NK-92 treated with Interleukin-12 subunit alpha and Interleukin-12 subunit beta, amount 100 ng/mL, for 24 hours (cell line): ENCODE results near the gene JCHAIN.
"Not testable (repeated sequence)": the region's sequence is repeated elsewhere in the genome, so short reads cannot be mapped to it uniquely, and the experiment has no call there.

Experiments used
- DNase-seq: peaks from one replicate; lab custom pipeline; 2025; lab: John Stamatoyannopoulos, UW

JCHAIN gene

DNA sequence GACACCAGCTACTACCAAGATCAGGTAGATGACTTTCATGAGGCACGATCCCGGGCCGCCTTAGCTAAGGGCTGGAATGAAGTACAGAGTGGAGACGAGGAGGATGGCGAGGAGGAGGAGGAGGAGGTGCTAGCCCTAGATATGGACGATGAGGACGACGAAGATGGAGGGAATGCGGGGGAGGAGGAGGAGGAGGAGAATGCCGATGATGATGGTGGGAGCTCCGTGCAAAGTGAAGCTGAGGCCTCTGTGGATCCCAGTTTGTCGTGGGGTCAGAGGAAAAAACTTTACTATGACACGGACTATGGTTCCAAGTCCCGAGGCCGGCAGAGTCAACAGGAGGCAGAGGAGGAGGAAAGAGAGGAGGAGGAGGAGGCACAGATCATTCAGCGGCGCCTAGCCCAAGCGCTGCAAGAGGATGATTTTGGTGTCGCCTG, 22.5 kb upstream of the JCHAIN start:
- no peak for DNase-seq

DNA sequence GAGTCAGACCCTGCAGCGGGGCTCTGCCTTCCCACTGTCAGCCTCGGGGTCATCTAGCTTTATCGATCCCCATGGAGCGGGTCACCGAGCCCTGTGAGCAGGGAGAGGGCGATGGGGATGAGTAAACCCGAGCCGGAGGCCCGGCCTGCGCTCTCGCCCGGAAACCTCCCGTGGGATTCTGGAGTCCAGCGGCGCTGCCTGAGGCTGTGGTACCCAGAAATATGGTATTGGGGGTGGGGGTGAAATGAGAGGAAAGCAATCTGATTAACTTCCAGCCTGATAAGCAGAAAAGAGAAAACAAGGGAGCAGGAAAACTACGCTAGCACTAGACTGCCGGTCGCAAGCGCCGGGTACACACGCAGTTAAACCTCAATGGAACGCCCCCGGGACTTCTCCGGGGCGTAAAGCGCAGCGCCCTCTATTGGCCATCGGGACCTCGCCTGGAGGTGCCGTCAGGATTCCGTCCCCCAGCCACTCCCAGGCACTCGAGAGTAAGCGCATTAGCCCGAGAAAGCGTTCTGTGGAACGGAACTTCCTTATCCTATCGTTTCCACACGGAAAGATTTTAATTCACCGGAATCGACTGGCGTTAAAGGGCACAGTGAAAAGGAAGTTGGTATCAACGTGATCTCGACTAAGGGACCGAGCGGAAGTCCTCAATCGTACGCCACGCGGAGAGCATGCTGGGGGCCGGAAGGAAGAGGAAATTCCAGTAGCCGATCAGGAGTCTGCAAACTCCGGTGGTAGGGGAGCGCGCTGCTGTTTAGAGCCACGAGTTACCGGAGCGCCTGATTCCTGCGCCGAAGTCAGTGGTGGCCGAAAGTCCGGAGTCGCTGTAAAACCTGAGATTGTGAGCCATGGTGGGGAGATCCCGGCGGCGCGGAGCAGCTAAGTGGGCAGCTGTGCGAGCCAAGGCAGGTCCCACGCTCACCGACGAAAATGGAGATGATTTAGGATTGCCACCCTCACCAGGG, 21.8 kb upstream of the JCHAIN start, which contains the start of gene UTP3:
TSS of gene UTP3 (plus strand) at position 712 of the 974 bp plus-strand sequence. CDS start at position 858, 146 bp downstream.
- DNase-seq: peak; percentile 92

DNA sequence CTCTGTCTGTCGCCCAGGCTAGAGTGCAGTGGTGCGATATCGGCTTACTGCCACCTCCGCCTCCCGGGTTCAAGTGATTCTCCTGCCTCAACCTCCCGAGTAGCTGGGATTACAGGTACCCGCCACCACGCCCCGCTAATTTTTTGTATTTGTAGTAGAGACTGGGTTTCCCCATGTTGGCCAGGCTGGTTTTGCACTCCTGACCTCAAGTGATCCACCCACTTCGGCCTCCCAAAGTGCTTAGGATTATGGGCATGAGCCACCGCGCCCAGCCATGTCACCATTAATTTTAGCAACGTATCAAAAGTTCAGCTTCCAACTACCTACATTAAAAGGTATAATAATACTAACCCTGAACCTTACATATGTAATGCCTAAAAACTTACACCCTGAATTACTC, 21.1 kb upstream of the JCHAIN start:
- DNase-seq: no peak

DNA sequence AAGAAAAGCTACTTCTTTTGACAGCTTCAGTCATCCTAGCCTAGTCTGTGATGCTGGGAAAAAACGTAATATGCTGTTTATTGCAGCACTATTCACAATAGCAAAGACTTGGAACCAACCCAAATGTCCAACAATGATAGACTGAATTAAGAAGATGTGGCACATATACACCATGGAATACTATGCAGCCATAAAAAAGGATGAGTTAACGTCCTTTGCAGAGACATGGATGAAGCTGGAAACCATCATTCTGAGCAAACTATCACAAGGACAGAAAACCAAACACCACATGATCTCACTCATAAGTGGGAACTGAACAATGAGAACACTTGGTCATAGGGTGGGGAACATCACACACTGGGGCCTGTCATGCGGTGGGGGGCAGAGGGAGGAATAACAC, 15.8 kb upstream of the JCHAIN start:
- not testable (repeated sequence) for DNase-seq

DNA sequence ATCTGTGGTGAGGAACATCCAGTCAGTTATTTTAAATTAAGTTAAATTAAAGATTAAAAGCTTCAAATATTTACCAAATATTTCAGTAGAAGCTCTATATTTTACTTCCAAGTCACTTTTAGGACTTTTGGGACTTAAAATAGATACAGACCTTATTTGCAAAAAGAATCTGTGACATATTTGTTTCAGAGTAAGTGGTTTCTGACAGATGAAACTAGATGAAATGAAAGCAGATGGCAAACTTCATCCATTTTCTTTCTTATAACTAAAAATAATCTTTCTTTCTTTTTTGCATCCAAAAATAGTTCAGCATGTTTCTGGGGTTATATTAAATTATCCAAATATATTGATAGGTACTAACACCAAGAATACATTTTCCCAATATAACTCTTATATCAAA, 15.4 kb upstream of the JCHAIN start:
- DNase-seq: no peak

DNA sequence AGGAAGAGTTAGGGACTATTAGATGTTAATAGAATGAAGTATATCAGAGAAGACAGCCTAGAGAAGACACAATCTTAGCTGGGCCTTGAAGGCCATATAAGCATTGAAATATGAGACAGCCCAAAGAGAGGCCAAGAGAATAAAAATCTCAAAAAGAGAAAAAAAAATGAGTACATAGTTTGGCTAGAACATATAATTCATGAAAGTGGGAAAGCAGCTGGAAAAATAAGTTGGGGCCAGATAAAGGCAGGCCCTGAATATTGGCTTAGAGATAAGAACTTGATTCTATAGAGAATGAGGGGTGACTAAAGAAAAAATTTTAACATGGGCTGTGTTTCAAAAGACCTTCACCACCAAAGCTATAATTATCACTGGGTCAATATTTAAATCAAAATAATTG, 14.6 kb upstream of the JCHAIN start:
- DNase-seq: no peak

DNA sequence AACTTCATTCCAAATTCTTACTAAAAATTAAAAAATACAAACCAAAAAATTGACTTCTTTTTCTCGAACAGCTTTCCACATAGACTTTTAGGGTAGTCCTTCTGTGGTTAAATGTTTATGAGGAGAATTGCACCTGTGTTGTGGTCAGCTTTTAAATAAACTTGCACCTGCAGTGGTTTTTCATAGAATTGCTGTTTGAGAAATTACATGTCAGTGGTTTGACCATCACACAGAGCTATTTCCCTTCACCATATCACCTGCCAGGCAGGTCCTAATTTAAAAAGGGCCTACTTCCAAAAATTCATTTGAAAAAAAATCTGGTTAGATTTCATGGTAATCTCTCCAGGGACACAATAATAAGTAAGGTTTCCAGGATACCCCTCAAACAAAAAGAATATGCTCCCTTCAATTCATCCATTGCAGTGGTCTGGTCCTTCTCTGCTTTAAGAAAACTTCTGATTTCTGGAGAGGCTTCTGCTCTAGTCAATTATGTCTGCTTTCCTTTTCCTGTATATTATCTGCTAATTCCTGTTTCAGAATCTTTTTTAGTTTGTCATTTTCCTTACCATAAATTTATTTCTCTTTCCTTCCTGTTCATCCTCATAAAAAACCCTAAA, 12.2 kb upstream of the JCHAIN start:
- no peak for DNase-seq

DNA sequence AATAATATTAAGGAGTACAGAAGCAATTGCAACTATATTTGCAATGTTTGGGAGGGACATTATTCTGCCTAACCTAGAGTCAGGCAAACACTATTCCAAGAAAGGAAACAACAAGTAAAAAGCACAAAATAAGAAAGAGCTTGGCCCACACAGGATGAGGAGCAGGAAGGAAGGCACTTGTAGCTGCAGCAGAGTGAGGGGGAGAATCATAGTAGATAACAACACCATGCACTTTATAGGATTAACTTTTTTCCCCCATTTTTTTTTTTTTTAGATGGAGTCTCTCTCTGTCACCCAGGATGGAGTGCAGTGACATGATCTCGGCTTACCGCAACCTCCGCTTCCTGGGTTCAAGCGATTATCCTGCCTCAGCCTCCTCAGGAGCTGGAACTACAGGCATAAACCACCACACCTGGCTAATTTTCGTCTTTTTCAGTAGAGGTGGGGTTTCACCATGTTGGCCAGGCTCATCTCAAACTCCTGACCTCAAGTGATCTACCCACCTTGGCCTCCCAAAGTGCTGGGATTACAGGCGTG, 10.3 kb upstream of the JCHAIN start:
- no peak for DNase-seq

DNA sequence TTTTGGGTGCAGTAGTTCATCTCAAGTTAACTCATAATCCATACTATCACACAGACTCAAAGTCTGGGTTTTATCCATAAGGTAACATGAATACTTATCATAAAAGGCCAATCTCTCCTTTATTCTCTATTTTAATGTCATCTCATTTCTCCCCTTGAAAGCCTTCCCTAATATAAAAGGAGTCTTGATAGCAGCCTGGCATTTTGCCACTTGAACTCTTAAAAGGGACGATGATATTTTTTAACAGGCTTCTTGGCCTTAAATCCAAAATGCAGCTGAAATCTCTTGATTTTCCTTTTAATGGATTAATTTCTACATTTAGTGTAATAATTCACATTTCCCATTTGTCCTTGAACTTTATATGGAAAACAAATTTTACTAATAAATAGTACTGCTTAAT, 8.4 kb upstream of the JCHAIN start:
- no peak for DNase-seq

DNA sequence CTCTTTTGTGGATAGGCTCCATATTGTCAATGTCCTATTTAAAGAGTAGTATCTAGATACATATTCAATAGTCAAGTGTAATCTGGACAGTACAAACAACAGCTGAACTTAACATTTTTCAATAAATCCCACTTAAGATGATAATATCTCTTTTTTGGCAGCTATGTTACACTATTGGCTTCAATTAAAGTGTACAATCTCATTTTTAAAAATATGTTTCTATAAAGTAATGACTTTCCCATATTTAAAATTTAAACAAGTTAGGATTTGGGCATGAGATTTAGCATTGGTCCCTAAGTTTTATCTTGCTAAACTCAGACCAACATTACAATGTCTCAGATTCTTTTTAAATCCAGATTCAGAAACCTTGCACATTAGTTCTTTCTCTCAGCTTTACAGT, 7.9 kb upstream of the JCHAIN start:
- DNase-seq: no peak

DNA sequence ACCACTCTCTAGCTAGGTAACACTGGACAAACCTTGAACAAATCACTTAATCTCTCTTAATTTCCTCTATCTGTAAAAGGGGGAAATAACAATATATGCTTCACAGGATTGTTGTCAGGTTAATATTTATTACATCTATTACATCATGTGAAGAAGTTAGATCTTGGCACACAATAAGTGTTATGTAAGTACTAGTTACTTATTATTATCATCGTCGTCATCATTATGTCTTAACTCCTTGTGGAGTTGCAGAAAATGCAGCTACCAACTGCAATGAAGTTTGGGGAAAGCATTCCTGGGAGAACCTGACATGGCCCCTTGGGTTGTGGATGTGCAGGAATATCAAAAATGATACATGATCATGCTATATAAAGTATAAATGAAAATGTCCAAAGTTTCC, 4.8 kb upstream of the JCHAIN start:
- DNase-seq: no peak

DNA sequence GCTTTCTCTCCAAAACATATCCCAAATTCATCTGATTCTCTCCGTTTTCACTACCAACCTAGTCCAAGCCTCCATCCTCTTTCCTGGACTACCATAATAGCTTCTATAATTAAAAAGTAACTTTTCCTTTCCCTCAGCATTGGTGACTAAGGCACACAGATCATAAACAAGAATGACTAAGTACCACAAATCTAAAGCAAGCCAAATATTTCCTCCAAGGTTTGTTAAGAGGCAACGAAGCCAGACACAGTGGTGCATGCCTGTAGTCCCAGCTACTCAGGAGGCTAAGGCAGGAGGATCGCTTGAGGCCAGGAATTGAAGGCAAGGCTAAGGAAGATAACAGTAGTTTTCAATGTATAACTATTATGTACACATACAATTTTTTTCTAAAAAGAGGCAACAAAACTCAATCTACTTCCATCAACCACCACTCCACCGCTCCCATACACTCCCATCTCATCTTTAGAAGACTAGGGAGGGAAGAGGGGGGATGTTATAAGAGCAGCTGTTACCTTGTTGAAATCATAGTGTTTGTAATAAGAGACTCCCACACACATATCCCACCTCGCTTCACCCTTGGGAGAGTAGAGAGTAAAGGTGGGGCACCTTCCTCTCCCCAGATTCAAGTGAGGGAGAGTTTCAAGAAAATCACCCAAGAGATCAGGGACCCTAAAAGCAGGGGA, 4.2 kb upstream of the JCHAIN start:
- DNase-seq: no peak

DNA sequence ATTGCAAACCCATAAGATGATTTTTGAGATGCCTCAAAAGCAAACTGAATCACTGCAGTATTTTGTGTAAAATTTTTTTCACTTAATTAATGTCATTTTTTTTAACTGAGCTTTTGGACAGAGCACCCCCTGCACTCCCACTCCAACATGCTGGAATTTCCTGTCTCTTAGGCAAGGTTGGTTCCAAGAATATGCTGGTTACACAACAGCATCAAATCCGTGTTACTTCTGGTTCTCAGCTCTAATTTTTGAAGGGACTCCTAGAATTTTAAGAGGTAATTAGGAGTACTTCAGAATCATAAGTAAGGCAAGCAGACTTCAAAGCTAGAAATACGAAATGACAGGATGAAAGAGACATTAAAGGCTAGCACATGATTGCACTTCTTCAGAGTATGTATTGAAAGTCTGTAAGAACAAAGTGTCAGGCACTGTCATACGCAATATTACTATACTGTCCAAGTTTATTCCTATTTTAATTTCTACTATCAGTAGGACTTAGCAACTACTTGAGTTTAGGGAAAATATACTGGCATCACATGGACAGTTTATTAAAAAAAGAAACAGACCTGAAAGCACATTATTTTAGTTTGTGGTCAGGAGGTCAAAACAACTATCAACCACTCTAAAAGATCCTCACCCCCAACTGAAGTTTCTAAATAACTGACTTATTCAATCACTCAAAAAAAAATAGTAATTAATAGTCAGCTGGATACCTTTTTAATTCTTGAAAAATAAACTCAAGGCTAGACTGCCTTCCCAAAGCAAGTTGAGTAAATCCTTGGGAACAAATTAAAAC, 1.6 kb upstream of the JCHAIN start:
- no peak for DNase-seq

DNA sequence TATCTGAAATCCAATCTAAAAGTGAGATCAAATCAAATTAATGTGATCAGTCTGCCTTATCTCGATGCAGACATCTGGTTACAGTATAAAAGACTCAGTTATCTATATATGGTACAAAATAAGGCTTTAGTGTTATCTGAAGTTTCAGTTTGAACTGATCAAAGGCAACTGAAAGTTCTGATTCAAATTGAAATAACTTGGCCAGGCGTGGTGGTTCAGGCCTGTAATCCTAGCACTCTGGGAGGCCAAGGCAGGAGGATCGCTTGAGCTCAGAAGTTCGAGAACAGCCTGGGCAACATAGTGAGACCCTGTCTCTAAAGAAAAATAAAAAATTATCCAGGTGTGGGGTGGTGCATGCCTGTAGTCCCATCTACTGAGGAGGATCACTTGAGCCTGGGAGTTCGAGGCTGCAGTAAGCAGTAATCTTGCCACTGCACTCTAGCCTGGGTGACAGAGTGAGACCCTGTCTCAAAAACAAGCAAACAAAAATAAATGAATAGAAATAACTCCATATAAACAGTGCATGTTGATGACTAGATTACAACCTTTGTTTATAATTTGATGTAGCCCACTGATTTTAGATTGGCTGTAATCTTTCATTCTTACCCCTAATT, 4.9 kb downstream of the JCHAIN start:
- DNase-seq: not testable (repeated sequence)

DNA sequence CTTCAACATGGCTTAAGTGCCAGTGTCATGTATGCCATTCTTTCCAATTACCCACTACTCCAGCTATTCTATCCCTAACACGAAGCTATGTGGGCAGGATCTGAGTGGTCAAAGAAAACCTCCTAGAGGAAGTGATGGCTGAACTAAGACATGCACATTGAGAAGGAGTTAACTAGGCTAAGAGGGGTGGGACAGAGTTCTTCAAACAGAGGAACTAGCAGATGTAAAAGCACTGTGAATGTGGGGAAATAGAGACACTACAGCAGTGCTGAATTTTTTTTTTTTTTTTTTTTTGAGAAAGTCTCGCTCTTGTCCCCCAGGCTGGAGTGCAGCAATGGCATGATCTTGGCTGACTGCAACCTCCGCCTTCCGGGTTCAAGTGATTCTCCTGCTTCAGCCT, 6.2 kb downstream of the JCHAIN start:
- no peak for DNase-seq

DNA sequence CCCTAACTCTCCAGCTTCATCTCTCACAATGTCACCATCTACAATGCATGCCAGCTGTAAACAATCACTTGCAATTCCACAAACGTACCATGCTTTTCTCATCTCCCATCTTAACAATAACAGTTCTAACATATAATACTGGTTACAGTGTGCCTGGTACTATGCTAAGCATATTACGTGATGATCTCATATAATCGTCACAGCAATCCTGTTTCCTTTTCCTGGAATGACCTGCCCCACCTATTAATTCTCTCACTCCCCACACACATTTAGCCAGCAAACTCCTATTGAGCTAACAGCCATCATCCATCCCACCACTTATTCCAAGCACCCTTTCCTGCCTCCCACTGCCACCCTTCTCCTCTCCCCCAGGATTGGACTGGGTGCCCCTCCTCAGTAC, 7.9 kb downstream of the JCHAIN start:
- no peak for DNase-seq

DNA sequence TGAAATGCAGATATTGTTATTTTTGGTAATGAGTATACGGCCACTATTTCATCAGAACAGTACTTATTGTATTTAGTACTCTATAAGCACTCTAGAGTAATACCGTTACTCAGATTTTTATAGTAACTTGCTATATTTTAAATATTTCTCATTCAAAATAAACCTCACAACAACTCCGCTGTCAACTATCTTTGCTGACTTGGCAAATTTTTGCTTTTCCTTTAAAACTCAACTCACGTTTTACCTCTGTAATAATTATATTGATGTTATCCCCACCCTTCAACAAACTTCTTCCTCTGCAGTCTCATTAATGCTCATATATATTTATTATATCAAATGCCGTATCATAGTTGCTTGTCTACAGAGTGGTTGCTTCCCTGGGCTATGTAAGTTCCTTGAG, 9.0 kb downstream of the JCHAIN start:
- no peak for DNase-seq

DNA sequence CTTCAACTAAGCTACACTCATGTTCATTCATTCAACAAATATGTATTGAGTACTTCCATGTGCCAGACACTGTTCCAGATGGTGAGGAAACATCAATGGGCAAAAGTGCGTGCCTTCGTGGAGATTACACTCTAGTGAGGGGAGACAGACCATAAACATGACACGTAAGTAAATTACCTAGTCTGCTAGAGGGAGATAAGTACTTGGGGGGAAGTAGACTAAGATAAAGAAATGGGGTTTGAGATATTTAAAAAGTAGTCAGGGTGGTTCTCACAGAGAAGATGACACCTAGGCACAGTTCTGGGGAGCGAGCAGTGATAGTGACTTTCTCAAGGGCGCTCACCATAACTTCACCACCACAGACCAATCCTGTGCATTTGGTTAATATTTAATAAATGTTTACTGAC, 11.7 kb downstream of the JCHAIN start:
- DNase-seq: no peak

DNA sequence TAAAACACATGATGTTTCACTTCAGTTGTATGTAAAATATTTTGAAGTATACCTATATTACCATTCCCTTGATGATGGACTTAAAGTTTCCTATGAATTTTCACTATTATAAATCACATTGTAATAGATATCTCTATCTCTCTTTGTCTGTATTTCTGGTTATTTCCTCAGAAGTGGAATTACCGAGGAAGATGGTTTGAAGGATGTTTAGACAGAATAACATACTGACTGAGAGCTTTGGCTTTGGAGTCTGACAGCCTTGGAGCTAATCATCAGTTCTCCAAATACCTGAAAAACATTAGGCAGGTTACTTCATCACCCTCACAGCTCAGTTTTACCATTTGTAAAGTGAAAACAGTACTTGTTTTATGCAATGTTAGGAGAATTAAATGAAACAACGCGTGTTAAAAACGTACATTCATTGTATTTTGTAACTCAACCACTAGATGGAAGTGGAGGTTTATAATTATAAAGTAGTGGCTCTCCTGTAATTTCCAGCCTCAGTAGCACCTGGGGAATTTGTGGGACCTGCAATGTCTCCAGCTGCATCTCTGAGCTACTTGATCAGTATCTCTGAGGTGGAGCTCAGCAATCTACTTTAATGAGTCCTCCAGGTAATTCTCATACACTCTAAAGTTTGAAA, 14.3 kb downstream of the JCHAIN start:
- no peak for DNase-seq

DNA sequence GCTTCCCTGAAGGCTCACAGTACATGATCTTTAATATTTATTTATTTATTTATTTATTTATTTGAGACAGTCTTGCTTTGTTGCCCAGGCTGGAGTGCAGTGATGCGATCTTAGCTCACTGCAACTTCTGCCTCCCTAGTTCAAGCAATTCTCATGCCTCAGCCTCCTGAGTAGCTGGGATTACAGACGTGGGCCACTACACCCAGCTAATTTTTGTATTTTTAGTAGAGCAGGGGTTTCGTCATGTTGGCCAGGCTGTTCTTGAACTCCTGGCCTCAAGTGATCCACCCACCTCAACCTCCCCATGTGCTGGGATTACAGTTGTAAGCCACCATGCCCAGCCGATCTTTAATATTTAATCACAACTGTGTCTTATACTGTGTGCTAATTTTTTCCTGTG, 15.6 kb downstream of the JCHAIN start:
- DNase-seq: not testable (repeated sequence)

DNA sequence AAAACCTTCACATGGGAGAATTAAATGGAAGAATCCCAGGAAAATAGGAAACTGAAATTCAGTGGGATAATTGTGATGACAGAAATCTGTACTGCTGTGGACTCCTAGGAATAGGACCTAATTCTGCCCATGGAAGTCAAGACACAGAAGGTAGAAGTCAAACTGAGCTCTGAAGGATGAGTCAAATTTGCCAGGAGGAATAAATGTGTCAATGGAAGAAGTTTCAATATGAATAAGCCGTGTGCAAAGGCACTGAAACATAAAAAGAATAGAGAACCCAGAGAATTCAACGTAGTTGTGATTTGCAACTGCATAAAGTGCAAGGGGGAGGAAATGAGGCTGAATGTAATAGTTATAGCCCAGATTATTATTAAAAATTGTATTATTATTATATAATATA, 26.1 kb downstream of the JCHAIN start:
- DNase-seq: no peak
